NB4 (cell line): ENCODE measurements around the gene VRK3.

Experiments used
- DNase-seq: peaks from one replicate; pipeline ENCODE4 v3.0.0; 2010; ENCODE audit warnings: low read depth
- H3K4me3 ChIP-seq: one replicate; pipeline ENCODE4 v1.5.1; 2011; ENCODE audit warnings: mild to moderate bottlenecking, low read depth, low read length, moderate library complexity
- CTCF ChIP-seq: IDR thresholded peaks from one replicate; pipeline ENCODE4 v1.5.1; 2012; ENCODE audit warnings: low read depth, low read length
- MAX ChIP-seq: IDR thresholded peaks from 2 replicates; pipeline ENCODE4 v1.6.1; 2011; ENCODE audit warnings: low read depth, low read length
- MYC ChIP-seq: IDR thresholded peaks from 2 replicates; pipeline ENCODE4 v1.6.1; 2011; ENCODE audit warnings: low read depth, low read length
- POLR2A ChIP-seq: IDR thresholded peaks from 2 replicates; pipeline ENCODE4 v1.6.1; 2011; ENCODE audit warnings: mild to moderate bottlenecking; ENCODE audit not compliant: insufficient read length; ENCODE audit errors: extremely low read depth

VRK3 gene

GRCh38 chr19:49987159-49987698 lies 37.9 kb downstream of the VRK3 start:
- no peak overlapping the region for H3K4me3 ChIP-seq
- TF ChIP-seq CTCF (no peak), MYC (peak; percentile 94), MAX (peak; percentile 98)
- DNase-seq, result peak; percentile 99

GRCh38 chr19:49986354-49986753 lies 38.8 kb downstream of the VRK3 start:
- TF ChIP-seq MAX, result no peak
- H3K4me3 ChIP-seq, result no peak overlapping the region
- DNase-seq, result no peak

- DNase-seq, result no peak
- TF ChIP-seq POLR2A (no peak), CTCF (no peak), MYC (no peak), MAX (no peak)
- no peak overlapping the region for H3K4me3 ChIP-seq
Measured at GRCh38 chr19:49985871-49986270, 39.3 kb downstream of the VRK3 start.

GRCh38 chr19:49984491-49984890 lies 40.7 kb downstream of the VRK3 start:
- H3K4me3 ChIP-seq, result no peak overlapping the region
- DNase-seq, result no peak
- no peak for TF ChIP-seq POLR2A
- no peak for TF ChIP-seq CTCF
- no peak for TF ChIP-seq MYC
- TF ChIP-seq MAX, result no peak

- TF ChIP-seq MAX, result no peak
- peak; percentile 87 for TF ChIP-seq CTCF
- H3K4me3 ChIP-seq, result no peak overlapping the region
- DNase-seq, result peak; percentile 79
Measured at GRCh38 chr19:49983645-49984229, 41.4 kb downstream of the VRK3 start.

GRCh38 chr19:49981603-49982593 lies 43.3 kb downstream of the VRK3 start:
- no peak overlapping the region for H3K4me3 ChIP-seq
- no peak for DNase-seq
- TF ChIP-seq MAX, result no peak
- TF ChIP-seq MYC, result no peak
- no peak for TF ChIP-seq CTCF
- no peak for TF ChIP-seq POLR2A
